ENCODE results near the gene SLC2A13.
"Not testable (repeated sequence)": the region's sequence is repeated elsewhere in the genome, so short reads cannot be mapped to it uniquely, and the experiment has no call there.

The SLC2A13 gene

DNA sequence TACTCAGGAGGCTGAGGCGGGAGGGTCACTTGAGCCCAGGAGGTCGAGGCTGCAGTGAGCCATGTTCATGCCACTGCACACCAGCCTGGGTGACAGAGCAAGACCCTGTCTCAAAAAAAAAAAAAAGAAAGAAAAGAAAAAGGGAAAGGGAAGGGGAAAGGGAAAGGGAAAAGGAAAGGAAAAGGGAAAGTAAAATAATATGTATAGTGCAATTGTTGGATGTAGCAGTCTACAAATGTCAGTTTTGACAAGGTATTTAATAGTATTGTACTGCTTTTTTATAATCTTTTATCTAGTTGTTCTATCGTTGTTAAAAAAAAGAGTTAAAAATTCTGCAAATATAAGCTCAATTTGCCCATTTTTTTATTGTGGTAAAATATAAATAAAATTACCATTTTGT is 67.3 kb downstream of the SLC2A13 start:
- no peak for DNase-seq (ENCODE audit: low read depth)

DNA sequence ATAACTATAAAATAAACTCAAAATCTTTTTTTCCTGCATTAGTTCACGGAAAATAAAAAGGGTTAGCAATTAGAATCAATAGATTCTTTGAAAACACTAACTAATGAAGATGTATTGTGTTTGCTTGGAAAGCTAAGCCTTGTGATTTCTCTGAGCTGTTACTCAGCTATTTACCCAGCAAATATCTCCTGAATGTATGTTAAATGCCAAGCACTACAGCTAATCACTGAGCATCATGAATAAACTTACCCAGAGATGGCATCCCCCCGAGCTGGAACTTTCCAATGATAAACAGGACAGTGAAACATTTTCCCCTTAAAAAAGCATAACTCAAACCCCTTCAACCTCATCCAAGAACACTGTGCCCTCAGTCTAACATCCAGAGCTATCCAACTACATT is 71.2 kb downstream of the SLC2A13 start:
- DNase-seq (ENCODE audit: low read depth) = no peak

DNA sequence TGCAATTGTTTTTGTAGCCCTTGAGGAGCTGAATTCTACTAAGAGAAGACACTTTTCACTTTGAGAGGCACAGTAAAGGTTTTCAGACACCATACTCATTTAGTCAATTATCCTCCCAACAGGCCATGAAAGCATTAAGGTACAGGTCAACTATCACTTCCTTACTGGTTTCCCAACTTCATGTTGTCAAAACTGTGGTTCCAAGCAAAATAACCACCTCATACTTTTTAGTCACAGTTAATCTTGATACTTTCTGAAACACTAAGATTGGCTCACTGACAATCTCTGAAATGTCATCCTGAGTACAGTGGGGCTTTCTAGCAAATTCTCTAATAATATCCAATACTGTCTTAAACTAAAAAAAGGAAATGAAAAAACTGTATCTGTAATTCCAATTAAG is 71.7 kb downstream of the SLC2A13 start:
- DNase-seq (ENCODE audit: low read depth) = no peak

DNA sequence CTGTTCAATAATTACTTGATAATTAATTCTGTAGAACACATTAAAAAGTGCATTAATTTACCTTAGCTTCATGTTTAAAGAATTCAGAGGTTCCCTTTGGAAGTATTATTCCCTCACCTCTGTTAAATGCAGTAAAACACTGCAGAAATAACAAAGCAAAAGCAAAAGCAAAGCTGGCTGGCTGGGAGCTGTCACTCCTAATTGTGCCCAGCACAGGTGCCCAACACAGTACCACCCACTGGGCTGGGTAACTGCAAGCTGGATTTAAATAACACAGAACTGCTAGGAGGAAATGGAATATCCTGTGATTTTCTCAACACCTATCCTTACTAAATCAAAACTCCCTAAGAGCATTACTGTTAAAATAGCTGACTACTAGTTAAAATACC is 72.6 kb downstream of the SLC2A13 start:
- no peak for DNase-seq (ENCODE audit: low read depth)

DNA sequence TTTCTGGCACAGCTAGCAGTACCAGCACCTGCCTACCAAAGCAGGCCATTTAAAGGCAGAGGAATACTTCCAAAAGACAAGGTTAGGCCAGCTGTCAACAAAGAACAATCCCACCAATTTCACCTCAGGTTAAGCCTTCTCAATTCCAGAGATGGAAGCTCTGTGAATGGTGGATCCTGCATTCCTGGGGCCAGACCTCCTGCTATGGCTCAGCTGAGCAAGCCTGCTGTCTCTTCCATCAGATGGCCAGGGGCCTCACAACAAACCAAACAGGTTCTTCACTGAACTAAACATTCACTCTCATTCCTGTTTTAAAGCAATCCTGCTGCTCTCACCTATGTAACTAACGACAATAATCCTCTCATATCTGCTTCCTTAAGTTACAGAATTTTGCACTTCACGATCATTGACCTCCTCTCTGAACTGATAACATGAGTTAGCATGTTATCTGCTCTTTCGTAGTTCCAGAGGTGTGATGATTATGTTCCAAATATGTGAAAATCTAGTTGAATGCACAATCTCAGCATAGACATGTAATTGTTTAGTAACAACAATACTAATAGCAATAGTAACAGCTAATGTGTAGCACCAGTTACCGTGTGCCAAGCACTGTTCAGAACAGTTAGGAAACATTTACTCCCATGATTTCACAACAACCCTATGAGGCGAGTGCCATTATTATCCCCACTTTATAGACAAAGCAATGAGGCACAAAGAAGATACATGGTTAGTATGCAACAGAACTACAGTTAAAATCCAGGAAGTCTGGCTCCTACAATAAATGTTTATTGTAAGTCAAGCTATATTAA is 73.2 kb downstream of the SLC2A13 start:
- DNase-seq (ENCODE audit: low read depth) = no peak

DNA sequence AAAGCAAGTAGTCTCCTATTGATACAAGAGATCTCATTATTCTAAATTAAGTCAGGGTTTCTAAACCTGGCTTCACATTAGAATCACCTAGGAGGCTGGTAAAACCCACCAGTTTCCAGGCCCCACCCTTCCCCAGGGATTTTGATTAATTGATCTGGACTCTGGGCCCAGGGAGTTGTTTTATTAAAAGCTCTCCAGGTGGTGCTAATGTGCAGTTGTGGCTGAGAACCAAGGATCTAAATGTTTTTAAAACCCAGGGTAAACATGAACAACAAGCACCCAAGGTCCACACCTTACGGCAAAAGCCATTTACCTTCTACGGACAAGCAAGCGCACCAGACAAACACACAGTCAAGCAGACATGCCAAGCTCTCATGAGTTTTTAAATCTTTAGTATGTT is 73.9 kb downstream of the SLC2A13 start:
- DNase-seq (ENCODE audit: low read depth) = no peak

DNA sequence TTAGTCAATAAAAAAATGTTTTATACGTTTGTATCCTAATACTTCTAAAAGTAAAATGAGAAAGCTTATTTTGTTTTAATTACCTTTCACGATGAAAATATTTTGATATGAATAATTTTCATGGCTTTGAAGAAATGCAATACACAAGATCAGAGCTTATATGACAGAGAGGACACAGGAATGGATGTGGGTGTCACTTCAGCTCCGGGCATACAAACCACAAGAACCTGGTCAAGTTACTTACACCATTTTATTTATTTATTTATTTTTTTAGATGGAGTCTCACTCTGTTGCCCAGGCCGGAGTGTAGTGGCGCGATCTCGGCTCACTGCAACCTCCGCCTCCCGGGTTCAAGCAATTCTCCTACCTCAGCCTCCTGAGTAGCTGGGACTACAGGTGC is 74.9 kb downstream of the SLC2A13 start:
- not testable (repeated sequence) for DNase-seq (ENCODE audit: low read depth)

DNA sequence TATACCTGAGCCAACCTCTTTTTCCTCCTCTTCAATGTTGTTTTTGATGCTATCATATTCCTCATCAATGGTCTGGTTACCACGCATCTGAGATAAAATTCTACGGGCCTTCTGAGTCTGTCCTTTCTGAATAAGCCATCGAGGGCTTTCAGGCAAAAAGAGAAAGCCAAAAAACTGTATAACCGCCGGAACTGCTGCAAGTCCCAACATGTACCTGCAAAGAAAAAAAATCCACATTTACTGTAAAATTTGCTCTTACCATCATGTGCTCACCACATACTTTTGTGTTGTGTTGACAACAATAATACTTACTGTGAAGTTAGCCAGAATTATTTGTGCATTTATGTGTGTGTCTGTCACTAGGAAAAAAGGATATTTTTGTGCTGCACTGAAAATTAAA is 77.6 kb downstream of the SLC2A13 start:
- no peak for DNase-seq (ENCODE audit: low read depth)

DNA sequence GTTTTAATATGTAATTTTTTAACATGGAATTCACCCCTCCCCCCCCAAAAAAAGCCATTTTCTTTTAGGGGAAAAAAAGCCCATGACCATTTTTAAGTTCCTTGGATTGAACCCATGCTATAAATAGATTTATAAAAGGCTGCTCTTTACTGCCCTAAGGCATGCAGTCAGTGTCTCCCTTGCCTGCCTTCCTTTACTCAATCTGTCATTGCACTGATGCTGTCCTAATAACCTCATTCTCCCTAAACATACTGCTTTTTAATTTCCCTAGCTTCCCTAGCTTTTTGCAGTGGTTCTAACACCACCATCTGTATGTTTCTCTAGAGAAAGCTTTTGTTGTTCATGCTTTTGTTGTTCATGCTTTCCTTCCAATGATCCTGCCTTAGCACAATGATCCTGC is 83.0 kb downstream of the SLC2A13 start:
- DNase-seq (ENCODE audit: low read depth) = no peak

DNA sequence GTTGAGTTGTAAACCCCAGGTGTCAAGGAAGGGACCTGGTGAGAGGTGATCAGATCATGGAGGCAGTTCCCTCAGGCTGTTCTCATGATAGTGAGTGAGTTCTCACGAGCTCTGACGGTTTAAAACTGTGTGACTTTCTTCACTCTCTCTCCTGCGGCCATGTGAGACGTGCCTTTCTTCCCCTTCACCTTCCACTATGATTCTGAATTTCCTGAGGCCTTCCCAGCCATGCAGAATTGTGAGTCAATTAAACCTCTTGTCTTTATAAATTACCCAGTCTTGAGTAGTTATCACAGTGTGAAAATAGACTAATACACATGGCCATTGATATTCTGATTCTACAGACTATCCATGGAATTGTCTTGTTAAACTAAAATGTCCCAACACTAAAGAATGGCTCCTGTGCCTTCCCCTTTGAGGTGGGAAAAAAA is 85.6 kb downstream of the SLC2A13 start:
- no peak for DNase-seq (ENCODE audit: low read depth)

DNA sequence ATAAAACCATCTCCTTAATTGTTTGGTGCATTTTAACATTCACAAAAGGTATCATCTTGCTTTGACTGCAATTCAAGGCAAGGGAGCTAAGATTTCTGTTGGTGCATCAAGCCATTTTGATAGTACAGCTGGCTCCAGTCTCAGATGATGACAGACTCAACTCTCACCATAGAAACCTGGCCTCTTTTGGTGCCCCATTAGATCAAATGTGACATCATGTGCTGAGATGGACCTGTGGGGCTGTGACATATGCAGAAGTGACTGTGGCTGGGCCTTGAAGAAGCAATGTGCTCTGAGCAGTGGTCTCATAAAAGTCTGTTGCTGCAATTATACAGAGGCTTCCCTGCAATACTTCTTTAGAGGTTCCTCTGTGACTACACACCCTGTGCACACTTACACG is 88.4 kb downstream of the SLC2A13 start:
- DNase-seq (ENCODE audit: low read depth) = no peak

DNA sequence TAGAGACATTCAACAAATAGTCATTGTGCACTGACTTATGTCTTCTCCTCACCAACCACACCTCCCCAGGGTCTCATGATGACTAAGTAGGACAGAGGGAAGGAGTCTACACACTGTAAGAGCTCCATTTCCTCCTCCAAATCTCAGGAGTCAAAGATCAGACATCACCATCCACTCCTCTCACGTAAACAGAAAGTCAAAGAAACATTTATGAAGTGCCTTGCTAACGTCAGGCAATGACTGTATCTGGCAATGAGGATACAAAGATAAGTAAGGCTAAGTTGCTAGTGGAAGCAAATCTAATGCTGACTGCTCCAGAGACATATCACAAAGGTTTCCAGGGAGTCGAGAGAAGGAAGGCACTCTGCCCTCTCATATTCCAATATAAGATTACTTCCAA is 88.9 kb downstream of the SLC2A13 start:
- no peak for DNase-seq (ENCODE audit: low read depth)

DNA sequence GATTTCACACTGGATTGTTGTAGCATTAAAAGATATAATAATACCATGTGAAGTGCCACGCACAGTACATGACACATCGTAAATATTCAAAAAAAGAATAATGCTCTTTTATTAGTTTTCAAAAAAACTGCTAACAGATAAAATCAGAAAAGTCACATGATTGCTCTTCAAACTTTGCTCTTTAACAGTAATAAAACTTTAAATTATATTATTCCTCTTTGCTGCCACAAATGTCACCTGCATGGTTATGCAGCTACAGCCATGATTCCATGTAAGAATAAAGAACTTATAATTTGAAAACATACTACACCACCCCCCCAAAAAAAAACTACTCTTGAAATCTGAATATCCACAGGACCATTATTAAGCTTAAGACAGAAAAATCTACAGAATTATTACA is 90.0 kb downstream of the SLC2A13 start:
- DNase-seq (ENCODE audit: low read depth) = no peak

DNA sequence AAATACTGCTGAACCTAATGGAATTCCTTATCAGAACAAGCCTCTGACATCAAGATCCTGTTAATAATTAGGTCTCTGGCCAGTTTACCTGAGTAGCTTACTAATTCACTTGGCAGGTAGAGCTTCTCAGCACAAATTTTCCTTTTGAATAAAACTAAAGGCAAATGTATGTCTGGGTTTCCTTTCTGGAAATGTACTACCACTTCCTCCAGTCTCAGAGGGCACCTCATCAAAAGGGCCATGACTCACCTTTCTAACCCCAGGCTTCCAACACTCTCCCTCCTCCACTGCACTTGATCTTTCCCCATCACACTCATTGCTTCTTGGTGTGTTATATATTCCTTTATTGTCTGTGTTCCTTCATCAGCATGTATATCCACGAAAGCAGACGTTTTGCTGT is 90.5 kb downstream of the SLC2A13 start:
- no peak for DNase-seq (ENCODE audit: low read depth)

DNA sequence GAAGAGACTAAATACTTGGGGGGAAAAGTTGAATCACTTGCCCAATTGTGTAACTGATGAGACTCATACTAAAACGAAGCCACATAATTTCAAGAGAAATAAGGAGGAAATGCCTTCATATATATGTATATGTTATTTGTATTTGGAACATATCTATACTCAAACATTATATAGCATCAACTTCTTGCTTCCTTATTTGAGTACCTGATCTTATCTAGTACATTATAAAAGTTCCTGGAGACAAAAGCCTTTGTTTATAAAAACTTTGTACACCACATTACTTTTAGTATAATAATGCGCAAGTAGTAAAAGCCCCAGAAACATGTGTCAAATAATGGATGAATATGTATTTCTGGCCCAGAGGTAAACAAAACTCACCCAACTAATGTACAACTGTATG is 92.0 kb downstream of the SLC2A13 start:
- DNase-seq (ENCODE audit: low read depth) = no peak

DNA sequence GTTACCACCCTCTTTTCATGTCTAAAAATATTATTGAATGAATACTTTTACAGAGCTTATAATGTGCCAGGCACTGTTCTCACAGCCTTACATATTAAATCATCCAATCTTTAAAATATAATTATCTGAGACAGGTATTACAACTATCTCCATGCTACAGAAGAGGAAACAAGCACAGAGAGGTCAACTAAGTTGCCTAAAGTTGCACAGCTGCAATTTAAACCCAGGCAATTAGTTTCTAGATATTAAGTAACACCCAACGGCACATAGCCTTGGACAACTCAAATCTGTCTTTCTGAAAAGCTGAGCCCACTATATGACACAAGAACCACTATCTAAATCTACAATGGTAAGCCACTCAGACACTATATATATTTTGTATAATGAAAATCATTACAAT is 92.6 kb downstream of the SLC2A13 start:
- no peak for DNase-seq (ENCODE audit: low read depth)

DNA sequence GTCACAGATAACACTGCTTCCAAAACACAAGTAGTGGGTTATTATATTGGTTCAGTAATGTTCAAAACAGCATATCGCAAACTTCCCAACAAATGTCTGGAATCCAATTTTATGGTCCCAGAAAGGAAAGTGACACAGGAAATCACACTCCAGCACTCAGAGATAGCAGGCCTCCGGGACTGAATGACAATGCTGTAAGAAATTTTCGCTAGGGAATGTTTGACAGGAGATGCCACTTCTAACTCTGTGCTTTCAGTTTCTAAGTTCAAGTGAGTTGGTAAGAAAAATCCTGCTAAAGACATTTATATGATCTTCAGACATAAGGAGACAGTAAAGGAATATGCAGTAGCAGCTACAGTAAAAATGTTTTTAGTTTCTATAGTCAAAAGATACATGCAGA is 93.2 kb downstream of the SLC2A13 start:
- DNase-seq (ENCODE audit: low read depth) = no peak

DNA sequence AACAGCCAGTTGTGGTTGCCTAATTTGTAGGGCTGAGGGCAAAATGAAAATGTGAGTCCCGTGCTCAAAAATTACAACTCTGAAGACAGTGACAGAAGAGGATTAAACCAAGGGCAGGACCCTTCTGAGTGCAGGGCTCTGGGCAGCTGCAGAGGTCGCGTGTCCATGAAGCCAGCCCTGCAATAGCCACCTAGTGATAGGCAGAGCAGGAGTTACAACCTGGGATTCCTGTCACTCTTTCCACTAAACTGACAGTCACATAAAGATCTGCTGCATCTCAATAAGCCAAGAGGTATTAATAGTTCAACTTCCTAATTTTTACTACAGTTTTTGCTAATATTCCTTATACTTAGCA is 94.1 kb downstream of the SLC2A13 start:
- no peak for DNase-seq (ENCODE audit: low read depth)

DNA sequence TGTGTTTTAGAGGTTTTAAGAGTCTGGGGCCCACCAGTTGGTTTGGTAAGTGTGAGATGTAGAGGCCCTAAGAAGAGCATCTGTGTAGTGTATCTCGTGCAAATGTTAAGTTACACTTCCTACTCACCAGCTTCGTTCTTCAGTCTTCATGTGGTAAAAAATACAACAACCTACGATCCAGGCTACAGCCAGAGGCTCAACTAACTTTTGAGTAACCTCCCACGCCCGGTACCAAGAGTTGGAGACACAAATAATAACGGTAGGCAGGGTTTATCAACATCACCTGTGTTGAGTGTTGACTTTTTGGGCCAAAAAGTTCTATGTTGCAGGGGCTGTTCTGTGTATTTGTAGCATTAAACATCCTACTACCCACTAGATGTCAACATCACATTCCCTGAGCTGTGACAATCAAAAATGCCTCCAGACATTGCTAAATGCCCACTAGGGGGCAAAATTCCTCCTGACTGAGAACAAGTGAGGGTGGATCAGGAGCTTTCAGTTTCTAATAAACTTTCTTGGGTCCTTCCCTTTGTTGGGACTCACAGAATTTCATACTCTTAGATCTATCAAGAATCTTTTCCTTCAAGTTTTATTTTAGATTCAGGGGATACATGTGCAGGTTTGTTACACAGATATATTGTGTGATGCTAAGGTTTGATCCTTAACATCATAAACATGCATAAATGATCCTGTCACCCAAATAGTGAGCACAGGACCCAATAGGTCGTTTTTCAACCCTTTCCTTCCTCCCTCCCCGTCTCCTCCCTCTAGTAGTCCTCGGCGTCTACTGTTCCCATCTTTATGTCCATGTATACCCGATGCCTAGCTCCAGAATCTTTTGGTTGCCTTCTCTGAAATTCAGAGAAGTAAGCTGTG is 94.7 kb downstream of the SLC2A13 start:
- no peak for DNase-seq (ENCODE audit: low read depth)

DNA sequence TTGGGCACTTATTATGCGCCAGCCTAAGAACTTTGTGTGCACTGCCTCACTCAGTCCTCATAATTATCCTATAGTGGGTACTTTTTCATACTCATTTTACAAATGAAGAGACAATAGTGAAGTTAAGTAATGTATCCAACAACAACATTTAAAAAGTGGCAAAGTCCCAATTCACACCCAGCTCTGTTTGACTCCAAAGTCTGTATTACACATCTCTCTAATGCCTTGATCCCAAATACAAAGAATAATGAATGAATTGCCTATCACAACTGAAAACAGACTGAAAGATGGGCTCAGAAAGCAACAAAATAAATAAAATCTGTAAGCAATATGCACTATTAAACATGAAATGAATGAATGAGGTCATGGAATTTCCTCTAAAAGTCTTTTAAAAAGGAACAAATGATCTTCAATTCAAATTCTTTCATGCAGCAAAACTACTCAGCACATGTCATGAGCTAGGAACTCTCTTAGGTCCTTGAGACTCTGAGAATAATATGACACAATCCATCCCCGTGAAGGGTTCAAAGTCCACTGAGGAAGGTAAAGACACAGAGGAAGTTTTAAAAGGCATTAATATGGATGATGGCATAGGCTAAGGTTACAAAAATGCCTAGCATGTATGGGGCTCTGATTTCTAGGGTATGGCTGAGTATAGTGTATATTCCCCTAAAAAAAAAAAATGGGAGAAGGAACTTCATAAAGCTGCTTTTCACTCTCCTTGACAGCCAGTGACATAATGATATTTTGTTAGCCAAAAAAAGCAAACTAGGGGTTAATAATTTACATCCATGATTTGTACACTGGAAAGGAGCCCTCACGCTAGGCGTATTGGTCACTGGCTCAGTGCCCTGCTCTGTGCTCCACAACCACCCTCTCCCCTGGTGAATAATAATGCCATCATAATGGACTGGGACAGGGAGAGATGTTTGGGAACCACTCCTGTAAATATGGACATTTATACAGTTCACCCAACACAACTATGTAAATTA is 103.4 kb downstream of the SLC2A13 start:
- DNase-seq (ENCODE audit: low read depth) = no peak

DNA sequence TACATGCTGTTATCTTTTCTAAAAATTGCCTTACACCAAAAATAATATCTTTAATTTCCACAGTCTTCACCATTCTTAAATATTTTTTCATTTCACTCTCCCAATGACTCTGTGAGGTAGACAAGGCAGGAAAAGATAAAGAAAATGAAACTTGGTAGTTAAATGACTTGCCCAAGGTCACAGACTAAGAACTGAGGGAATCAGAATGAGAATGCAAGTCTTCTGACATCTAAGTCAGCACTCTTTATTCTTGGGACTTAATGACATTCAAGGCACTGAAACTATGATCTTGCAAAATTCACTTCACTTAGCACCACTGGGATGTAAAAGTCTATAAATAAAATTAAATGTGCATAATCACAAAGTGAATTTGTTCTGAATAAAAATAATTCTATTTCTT is 104.5 kb downstream of the SLC2A13 start:
- DNase-seq (ENCODE audit: low read depth) = no peak

DNA sequence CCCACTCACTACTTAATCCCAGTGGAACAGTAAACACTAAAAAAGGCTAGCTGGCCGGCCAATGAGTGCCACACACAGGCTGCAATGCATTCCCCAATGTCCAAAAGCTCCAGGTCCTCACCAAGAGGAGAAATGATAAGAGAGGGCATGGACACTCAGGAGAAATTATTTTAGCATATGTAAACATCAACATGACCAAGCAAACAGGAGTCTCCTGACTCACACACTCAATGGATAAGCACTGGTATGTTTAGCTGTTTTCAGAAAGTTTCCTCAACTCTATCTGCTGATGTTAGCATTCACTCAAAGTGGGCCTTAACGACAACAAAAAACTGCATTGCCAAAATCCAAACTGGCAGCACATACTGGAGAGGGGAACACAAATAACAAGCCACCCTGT is 105.0 kb downstream of the SLC2A13 start:
- no peak for DNase-seq (ENCODE audit: low read depth)

Data from HS-27A (cell line).